Measurements from ENCODE around the gene CD52. TPM values are rescaled to one million over a fixed set of nuclear protein-coding genes. Genes with fewer than 3 reads are reported as not detected.
A peak's percentile ranks its signal among the peaks of the same experiment; 100 is the strongest.

CD52 gene
- total and polyA plus RNA-seq, 4 donors, result 6.8 to 600 (median 320) TPM

GRCh38 chr1:26314501-26314900, 3.3 kb upstream of the CD52 start:
- DNase-seq (no peak), ATAC-seq (ENCODE audit: insufficient read depth, low FRiP score) (no peak)
- Histone ChIP-seq H3K27me3 (ENCODE audit: control insufficient read depth in 3 of 3, insufficient read depth in 3 of 3, low read length in 2 of 3) (peaks cover 0 to 2% (median 0%) of the 10 kb centered on the region in 3 donors), H3K4me1 (ENCODE audit: control insufficient read depth in 5 of 5, insufficient read depth in 5 of 5, low read length in 5 of 5) (no peaks in the 10 kb centered on the region), H3K9ac (ENCODE audit: insufficient read depth in 1 of 2, low read length in 2 of 2) (no peak overlapping the region), H3K9me3 (ENCODE audit: control insufficient read depth in 4 of 4, insufficient read depth in 3 of 4, low read length in 3 of 4) (no peaks in the 10 kb centered on the region), H3K36me3 (ENCODE audit: control insufficient read depth in 4 of 4, insufficient read depth in 4 of 4, low read length in 4 of 4) (no peaks in the 10 kb centered on the region), H3K27ac (ENCODE audit: low read depth in 1 of 2, low read length in 1 of 2) (no peak overlapping the region), H3K4me3 (no peak overlapping the region)
- TF ChIP-seq CTCF (IDR thresholded peaks at IDR 0.05; ENCODE audit: control extremely low read depth, extremely low read depth), result no peak
- 82 to 94% methylated on average over 5 of the region's 5 CpGs for WGBS, 2 donors

DNA sequence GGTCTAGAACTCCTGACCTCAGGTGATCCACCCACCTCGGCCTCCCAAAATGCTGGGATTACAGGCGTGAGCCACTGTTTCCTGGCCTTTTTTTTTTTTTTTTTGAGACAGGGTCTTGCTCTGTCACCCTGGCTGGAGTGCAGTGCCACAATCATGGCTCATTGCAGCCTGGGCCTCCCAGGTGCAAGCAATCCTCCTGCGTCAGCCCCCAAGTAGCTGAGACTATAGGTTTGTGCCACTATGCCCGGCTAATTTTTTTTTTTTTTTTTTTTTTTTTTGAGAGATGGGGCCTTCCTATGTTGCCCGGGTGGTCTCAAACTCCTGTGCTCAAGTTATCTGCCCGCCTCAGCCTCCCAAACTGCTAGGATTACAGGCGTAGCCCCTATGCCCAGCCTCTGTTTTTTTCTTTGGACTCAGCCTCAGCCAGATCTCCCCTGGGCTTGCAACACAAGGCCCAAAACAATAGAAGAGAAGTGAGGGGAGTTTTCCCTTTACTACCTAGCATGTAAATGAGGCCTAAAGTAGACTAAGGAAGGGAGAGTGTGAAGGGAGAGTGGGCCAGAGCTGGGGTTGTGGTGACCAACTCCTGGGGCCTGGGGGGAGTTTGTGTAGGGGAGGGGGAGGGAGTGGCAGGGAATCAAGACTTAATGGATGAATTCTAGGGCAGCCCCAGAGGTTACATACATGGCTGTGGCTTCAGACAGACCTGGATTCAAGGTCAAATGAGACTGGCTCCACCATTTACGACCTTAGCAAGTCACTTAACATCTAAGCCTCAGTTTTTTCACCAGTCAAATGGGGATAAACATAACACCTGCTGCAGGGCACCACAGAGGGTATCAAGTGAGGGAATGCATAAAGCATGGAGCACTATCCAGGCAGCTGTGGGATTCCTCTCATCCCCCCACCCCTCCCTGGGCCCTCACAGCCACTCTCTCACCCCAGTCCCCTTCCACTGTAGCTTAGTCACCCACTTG, 1.6 kb upstream of the CD52 start:
- TF ChIP-seq CTCF (IDR thresholded peaks at IDR 0.05; ENCODE audit: control extremely low read depth, extremely low read depth), result no peak
- 84% methylated on average over 8 of the region's 8 CpGs for WGBS, 2 donors
- peaks cover 0 to 2% (median 0%) of the 10 kb centered on the region in 3 donors for H3K27me3 ChIP-seq (ENCODE audit: control insufficient read depth in 3 of 3, insufficient read depth in 3 of 3, low read length in 2 of 3)
- no peak for DNase-seq
- no peak for ATAC-seq (ENCODE audit: insufficient read depth, low FRiP score)
- H3K36me3 ChIP-seq (ENCODE audit: control insufficient read depth in 4 of 4, insufficient read depth in 4 of 4, low read length in 4 of 4), result no peaks in the 10 kb centered on the region
- H3K4me1 ChIP-seq (ENCODE audit: control insufficient read depth in 5 of 5, insufficient read depth in 5 of 5, low read length in 5 of 5), result peaks cover 0 to 2% (median 0%) of the 10 kb centered on the region in 5 donors
- H3K4me3 ChIP-seq, result no peak overlapping the region
- no peak overlapping the region for H3K9ac ChIP-seq (ENCODE audit: insufficient read depth in 1 of 2, low read length in 2 of 2)
- H3K9me3 ChIP-seq (ENCODE audit: control insufficient read depth in 4 of 4, insufficient read depth in 3 of 4, low read length in 3 of 4), result no peaks in the 10 kb centered on the region
- H3K27ac ChIP-seq (ENCODE audit: low read depth in 1 of 2, low read length in 1 of 2), result peak overlapping the region in 1 of 2 donors; percentile 16

DNA sequence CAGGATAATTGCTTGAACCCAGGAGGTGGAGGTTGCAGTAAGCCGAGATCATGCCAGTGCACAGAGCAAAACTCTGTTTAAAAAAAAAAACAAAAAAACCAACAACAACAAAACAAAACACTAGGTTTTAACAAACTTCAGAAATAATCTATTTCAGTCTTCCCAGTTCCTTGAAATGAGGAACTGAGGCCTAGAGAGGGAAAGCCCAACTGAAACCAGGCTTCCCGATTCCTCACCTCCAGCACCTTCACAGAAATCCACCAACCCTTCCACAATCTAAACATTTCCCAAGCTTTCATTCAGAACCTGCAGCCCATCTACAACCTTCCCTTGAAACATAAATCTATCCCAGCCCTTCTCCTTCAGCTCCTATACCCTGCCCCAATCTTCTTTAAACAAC, 612 bp upstream of the CD52 start:
- Histone ChIP-seq H3K9ac (ENCODE audit: insufficient read depth in 1 of 2, low read length in 2 of 2) (no peak overlapping the region), H3K9me3 (ENCODE audit: control insufficient read depth in 4 of 4, insufficient read depth in 3 of 4, low read length in 3 of 4) (no peaks in the 10 kb centered on the region), H3K4me3 (no peak overlapping the region)

More for the DNA sequence above, 612 bp upstream of the CD52 start:
- H3K36me3 ChIP-seq (ENCODE audit: control insufficient read depth in 4 of 4, insufficient read depth in 4 of 4, low read length in 4 of 4), result no peaks in the 10 kb centered on the region
- no peak overlapping the region for H3K27ac ChIP-seq (ENCODE audit: low read depth in 1 of 2, low read length in 1 of 2)
- WGBS, 2 donors, result 59 to 76% methylated on average over 2 of the region's 2 CpGs
- no peak for TF ChIP-seq CTCF (IDR thresholded peaks at IDR 0.05; ENCODE audit: control extremely low read depth, extremely low read depth)
- ATAC-seq (ENCODE audit: insufficient read depth, low FRiP score) (no peak), DNase-seq (no peak)
- H3K4me1 ChIP-seq (ENCODE audit: control insufficient read depth in 5 of 5, insufficient read depth in 5 of 5, low read length in 5 of 5), result peaks cover 0 to 5% (median 0%) of the 10 kb centered on the region in 5 donors
- peaks cover 0 to 2% (median 0%) of the 10 kb centered on the region in 3 donors for H3K27me3 ChIP-seq (ENCODE audit: control insufficient read depth in 3 of 3, insufficient read depth in 3 of 3, low read length in 2 of 3)
